ENCODE data around the gene TAC4. TPM values are rescaled to one million over a fixed set of nuclear protein-coding genes. Genes with fewer than 3 reads are reported as not detected.
A peak's percentile ranks its signal among the peaks of the same experiment; 100 is the strongest.

Gene TAC4
- total RNA-seq, 4 donors from 2014 or later, result not detected

GRCh38 chr17:49880291-49881053 is 32.6 kb upstream of the TAC4 start:
- Histone ChIP-seq H3K4me1 (peaks cover 0 to 10% (median 2%) of the 10 kb centered on the region in 3 donors), H3K9me3 (no peaks in the 10 kb centered on the region), H3K4me3 (no peak overlapping the region), H3K27me3 (peaks cover 72% of the 10 kb centered on the region), H3K27ac (no peak overlapping the region), H3K36me3 (no peaks in the 10 kb centered on the region)
- TF ChIP-seq POLR2A (IDR thresholded peaks at IDR 0.05), result no peak
- peak in 3 of 4 experiments; percentile 91 to 97 (median 96) for TF ChIP-seq CTCF (IDR thresholded peaks at IDR 0.05)
- 24 to 49% methylated on average over 7 to 9 of the region's 41 CpGs for WGBS, 2 donors (ENCODE audit: low coverage in 1 of 2)
- ATAC-seq, result peak; percentile 91

DNA sequence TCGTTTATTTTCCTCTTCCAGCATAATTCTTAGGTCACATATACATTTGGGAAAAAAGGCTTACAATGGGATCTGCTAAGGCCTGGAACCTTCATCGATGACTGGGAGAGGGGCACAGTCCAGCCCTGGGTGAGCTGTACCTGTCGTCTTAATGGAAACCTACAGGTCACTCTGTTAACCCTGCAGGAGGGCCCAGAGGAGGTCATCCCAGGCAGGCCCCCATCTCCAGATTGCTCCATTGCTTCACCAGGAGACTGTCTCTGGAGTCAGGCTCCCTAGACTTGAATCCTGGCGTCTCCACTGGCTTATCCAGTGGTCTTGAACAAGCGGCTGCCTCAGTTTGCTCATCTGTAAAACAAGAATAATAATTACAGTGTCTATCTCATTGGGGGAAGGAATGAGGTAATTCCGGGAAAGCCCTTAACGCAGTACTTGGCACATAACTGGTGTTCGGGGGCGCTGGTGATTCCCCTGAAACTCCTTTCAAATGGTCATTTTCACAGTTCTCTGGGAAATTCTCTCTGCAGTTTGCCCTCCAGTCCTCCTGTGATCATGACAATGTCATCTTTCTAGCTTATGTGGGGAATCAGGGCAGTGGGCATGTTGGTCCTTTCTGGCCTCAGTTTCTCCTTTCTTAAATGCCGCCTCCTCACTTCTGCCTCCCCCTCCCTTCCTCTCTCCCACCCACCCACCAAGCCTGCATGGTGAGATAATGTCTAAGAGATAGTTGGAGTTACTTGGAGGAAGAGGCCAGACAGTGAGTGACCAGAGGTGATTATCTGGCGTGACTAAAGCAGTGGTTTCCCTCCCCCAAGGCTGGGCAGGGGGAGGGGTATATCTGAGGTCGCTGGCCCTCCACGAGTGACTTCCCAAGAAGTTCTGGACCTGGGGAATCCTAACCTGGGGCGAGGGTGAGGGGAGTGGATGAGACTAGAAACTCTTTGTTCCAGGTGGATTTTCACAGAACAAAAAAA is 31.3 kb upstream of the TAC4 start:
- no peak for ATAC-seq
- Histone ChIP-seq H3K4me1 (peaks cover 0 to 10% (median 2%) of the 10 kb centered on the region in 3 donors), H3K9me3 (no peaks in the 10 kb centered on the region), H3K27me3 (peaks cover 70% of the 10 kb centered on the region), H3K4me3 (no peak overlapping the region), H3K36me3 (no peaks in the 10 kb centered on the region), H3K27ac (no peak overlapping the region)
- TF ChIP-seq EP300 (IDR thresholded peaks at IDR 0.05), result no peak
- no peak for TF ChIP-seq CTCF (IDR thresholded peaks at IDR 0.05)
- no peak for TF ChIP-seq POLR2A (IDR thresholded peaks at IDR 0.05)
- TF ChIP-seq POLR2AphosphoS5 (IDR thresholded peaks at IDR 0.05), result no peak
- 56 to 77% methylated on average over 10 to 12 of the region's 14 CpGs for WGBS, 2 donors (ENCODE audit: low coverage in 1 of 2)

GRCh38 chr17:49875685-49876084 is 27.8 kb upstream of the TAC4 start:
- no peak for TF ChIP-seq EP300 (IDR thresholded peaks at IDR 0.05)
- no peak for TF ChIP-seq POLR2A (IDR thresholded peaks at IDR 0.05)
- 68% methylated on average over 7 of the region's 9 CpGs; no CpG with 5 or more reads in 1 of the 2 donors for WGBS, 2 donors (ENCODE audit: low coverage in 1 of 2)
- no peak overlapping the region for H3K27ac ChIP-seq
- no peaks in the 10 kb centered on the region for H3K36me3 ChIP-seq
- peaks cover 55% of the 10 kb centered on the region for H3K27me3 ChIP-seq
- H3K9me3 ChIP-seq, result no peaks in the 10 kb centered on the region
- no peak for ATAC-seq
- no peak overlapping the region for H3K4me3 ChIP-seq
- H3K4me1 ChIP-seq, result peaks cover 0 to 7% (median 2%) of the 10 kb centered on the region in 3 donors

- TF ChIP-seq EP300 (IDR thresholded peaks at IDR 0.05) (no peak), CTCF (IDR thresholded peaks at IDR 0.05) (no peak), POLR2AphosphoS5 (IDR thresholded peaks at IDR 0.05) (no peak), POLR2A (IDR thresholded peaks at IDR 0.05) (no peak)
- no peaks in the 10 kb centered on the region for H3K36me3 ChIP-seq
- no peak overlapping the region for H3K27ac ChIP-seq
- peaks cover 54% of the 10 kb centered on the region for H3K27me3 ChIP-seq
- WGBS, 2 donors (ENCODE audit: low coverage in 1 of 2), result 73% methylated on average over 2 of the region's 2 CpGs; no CpG with 5 or more reads in 1 of the 2 donors
- H3K4me1 ChIP-seq, result no peaks in the 10 kb centered on the region
- no peak overlapping the region for H3K4me3 ChIP-seq
- ATAC-seq, result no peak
- H3K9me3 ChIP-seq, result no peaks in the 10 kb centered on the region
Measured at GRCh38 chr17:49874911-49875310, 27.0 kb upstream of the TAC4 start.

- TF ChIP-seq EP300 (IDR thresholded peaks at IDR 0.05) (no peak), POLR2A (IDR thresholded peaks at IDR 0.05) (no peak)
- no peak for ATAC-seq
- Histone ChIP-seq H3K4me3 (no peak overlapping the region), H3K4me1 (no peaks in the 10 kb centered on the region), H3K36me3 (no peaks in the 10 kb centered on the region), H3K9me3 (no peaks in the 10 kb centered on the region), H3K27me3 (peaks cover 59% of the 10 kb centered on the region), H3K27ac (no peak overlapping the region)
- 50 to 80% methylated on average over 1 of the region's 3 CpGs for WGBS, 2 donors (ENCODE audit: low coverage in 1 of 2)
Measured at GRCh38 chr17:49873926-49874325, 26.1 kb upstream of the TAC4 start.

All from gastroesophageal sphincter (tissue), 4 donors.